Hepatocyte (in vitro differentiated cells): ENCODE data around the gene OSBPL10. TPM values are rescaled to one million over a fixed set of nuclear protein-coding genes. Genes with fewer than 3 reads are reported as not detected.

ENCODE experiments used
- DNase-seq: peaks from one replicate; pipeline ENCODE4 v3.0.0-alpha.2; 2016; ENCODE audit warnings: low spot score
- H2AFZ ChIP-seq: fragments of 200-600 bp; sonication (generic); 2 replicates; pipeline ENCODE4 v1.6.0; 2016; ENCODE audit warnings: antibody characterized with exemption, mild to moderate bottlenecking
- H3K27ac ChIP-seq: fragments of 200-600 bp; sonication (generic); 2 replicates; pipeline ENCODE4 v1.5.1; 2016; ENCODE audit warnings: mild to moderate bottlenecking
- H3K27me3 ChIP-seq: fragments of 200-600 bp; sonication (generic); 2 replicates; pipeline ENCODE4 v1.6.1; 2016
- H3K36me3 ChIP-seq: fragments of 200-600 bp; sonication (generic); replicated peaks from 2 replicates; pipeline ENCODE4 v1.5.1; 2016; ENCODE audit warnings: low read depth; ENCODE audit not compliant: insufficient read depth
- H3K4me1 ChIP-seq: fragments of 200-600 bp; sonication (generic); 2 replicates; pipeline ENCODE4 v1.5.1; 2016; ENCODE audit warnings: mild to moderate bottlenecking, moderate library complexity; ENCODE audit not compliant: insufficient read depth
- H3K4me2 ChIP-seq: fragments of 200-600 bp; sonication (generic); 2 replicates; pipeline ENCODE4 v1.6.0; 2016
- H3K4me3 ChIP-seq: fragments of 200-600 bp; sonication (generic); 2 replicates; pipeline ENCODE4 v1.5.1; 2016; ENCODE audit warnings: mild to moderate bottlenecking
- H3K79me2 ChIP-seq: fragments of 200-600 bp; sonication (generic); 2 replicates; pipeline ENCODE4 v1.6.0; 2017; ENCODE audit warnings: mild to moderate bottlenecking
- H3K9me2 ChIP-seq: fragments of 200-600 bp; sonication (generic); replicated peaks from 2 replicates; pipeline ENCODE4 v1.6.0; 2017; ENCODE audit warnings: mild to moderate bottlenecking; ENCODE audit not compliant: insufficient read depth
- H3K9me3 ChIP-seq: fragments of 200-600 bp; sonication (generic); 2 replicates; pipeline ENCODE4 v1.5.1; 2016; ENCODE audit warnings: low read depth, mild to moderate bottlenecking
- H4K20me1 ChIP-seq: fragments of 200-600 bp; sonication (generic); 2 replicates; pipeline ENCODE4 v1.6.0; 2016; ENCODE audit warnings: mild to moderate bottlenecking; ENCODE audit not compliant: insufficient read depth, poor library complexity, severe bottlenecking
- EZH2 ChIP-seq: fragments of 200-600 bp; sonication (generic); IDR thresholded peaks from 2 replicates; pipeline ENCODE4 v1.6.1; 2016; ENCODE audit warnings: antibody characterized with exemption, mild to moderate bottlenecking, borderline replicate concordance
- EZH2phosphoT487 ChIP-seq: fragments of 200-600 bp; sonication (generic); IDR thresholded peaks from one replicate; pipeline ENCODE4 v1.6.1; 2018; ENCODE audit warnings: antibody characterized with exemption, mild to moderate bottlenecking, low read depth, moderate library complexity; ENCODE audit not compliant: unreplicated experiment, severe bottlenecking
- WGBS: methylation state at CpG from one replicate; pipeline ENCODE4 v1.1.6; 2016; ENCODE audit warnings: low lambda C conversion rate; ENCODE audit errors: missing lambda C conversion rate; 5-methylcytosine and 5-hydroxymethylcytosine counted together
- polyA plus RNA-seq: library from polyadenylated mRNA; unstranded; fragments of >200 nt; fragmentation: Nextera tagmentation; extraction: Ambion mirVana; gene quantifications from 2 replicates; pipeline ENCODE4 v1.2.1, GENCODE V29; 2016
- total RNA-seq: library from RNA; depleted of rRNA; stranded (reverse); fragments of >200 nt; gene quantifications from 2 replicates; pipeline ENCODE4 v1.2.3, GENCODE V29; 2014
- TF ChIP-seq, protein P1 (sequence below): fragments of 200-600 bp; sonication (generic); IDR thresholded peaks from 2 replicates; pipeline ENCODE4 v1.5.1; 2016; ENCODE audit warnings: antibody characterized with exemption, mild to moderate bottlenecking; ENCODE audit not compliant: poor library complexity

The OSBPL10 gene, protein sequence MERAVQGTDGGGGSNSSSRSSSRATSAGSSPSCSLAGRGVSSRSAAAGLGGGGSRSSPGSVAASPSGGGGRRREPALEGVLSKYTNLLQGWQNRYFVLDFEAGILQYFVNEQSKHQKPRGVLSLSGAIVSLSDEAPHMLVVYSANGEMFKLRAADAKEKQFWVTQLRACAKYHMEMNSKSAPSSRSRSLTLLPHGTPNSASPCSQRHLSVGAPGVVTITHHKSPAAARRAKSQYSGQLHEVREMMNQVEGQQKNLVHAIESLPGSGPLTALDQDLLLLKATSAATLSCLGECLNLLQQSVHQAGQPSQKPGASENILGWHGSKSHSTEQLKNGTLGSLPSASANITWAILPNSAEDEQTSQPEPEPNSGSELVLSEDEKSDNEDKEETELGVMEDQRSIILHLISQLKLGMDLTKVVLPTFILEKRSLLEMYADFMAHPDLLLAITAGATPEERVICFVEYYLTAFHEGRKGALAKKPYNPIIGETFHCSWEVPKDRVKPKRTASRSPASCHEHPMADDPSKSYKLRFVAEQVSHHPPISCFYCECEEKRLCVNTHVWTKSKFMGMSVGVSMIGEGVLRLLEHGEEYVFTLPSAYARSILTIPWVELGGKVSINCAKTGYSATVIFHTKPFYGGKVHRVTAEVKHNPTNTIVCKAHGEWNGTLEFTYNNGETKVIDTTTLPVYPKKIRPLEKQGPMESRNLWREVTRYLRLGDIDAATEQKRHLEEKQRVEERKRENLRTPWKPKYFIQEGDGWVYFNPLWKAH
- total RNA-seq (22.3 and 32.8 TPM in 2 replicates), polyA plus RNA-seq (18.2 and 32.1 TPM in 2 replicates)

DNA sequence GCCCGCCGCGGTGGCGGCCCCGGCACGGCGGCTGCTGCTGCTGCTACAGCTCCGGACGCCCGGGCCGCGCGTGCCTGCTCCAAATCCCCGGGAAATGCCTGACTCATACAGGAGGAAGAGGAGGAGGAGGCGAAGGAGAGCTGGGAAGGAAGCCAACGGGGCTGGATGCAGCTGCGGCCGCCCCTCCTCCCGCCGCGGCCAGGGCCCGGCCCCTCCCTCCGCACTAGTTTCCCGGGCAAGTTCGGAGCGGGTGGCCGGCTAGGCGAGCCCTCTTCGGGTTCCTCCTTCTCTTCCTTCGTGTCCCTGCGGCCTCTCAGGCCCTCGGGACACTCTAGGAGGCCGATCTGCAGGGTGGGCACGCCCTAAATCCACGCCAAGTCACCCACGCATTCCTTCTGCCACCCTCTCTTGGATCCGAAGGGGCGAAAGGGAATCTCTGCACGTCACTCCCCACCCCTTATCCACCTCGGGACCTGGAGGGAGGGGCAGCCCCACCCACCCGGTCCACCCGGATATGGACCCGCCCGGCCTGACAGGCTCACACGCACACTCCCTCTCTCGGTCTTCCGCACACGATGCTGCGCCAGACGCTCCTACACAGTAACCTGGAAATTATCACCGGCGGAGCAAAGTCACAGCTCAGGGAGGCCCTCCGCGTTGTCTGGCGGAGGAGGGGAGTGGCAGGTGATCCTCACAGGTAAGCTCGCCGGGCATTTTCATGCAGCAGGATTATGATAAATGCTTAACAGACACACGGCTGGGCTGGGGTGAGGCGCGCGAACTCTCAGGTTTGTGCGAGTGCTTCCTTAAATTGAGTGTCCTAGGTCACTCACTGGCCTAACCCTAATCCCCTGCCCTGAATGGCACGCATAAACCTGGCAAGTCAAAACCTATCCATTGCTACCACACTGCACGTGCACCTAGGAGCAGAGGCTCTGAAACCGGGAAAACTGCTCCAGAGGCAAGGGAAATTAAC, at the start of gene OSBPL10, which contains the start of gene ZNF860:
OSBPL10 (minus strand) TSS at position 57 of the 976 bp plus-strand sequence. CDS start 83 bp downstream, outside the sequence.
ZNF860 (plus strand) TSS at position 545 of the 976 bp plus-strand sequence. CDS start 7,330 bp downstream, outside the sequence.
- Histone ChIP-seq H2AFZ (peak within 1 kb of the TSS; percentile 80), H3K36me3 (no peaks in the 10 kb centered on the region), H3K27ac (peak within 1 kb of the TSS; percentile 94), H3K4me2 (peak within 1 kb of the TSS; percentile 92), H3K79me2 (peaks cover 35% of the 10 kb centered on the region), H3K27me3 (no peaks in the 10 kb centered on the region), H3K9me2 (no peaks in the 10 kb centered on the region), H4K20me1 (no peaks in the 10 kb centered on the region), H3K4me1 (peaks cover 19% of the 10 kb centered on the region), H3K4me3 (peak within 1 kb of the TSS; percentile 92), H3K9me3 (no peaks in the 10 kb centered on the region)
- TF ChIP-seq EZH2phosphoT487 = no peak
- TF ChIP-seq, protein P1, sequence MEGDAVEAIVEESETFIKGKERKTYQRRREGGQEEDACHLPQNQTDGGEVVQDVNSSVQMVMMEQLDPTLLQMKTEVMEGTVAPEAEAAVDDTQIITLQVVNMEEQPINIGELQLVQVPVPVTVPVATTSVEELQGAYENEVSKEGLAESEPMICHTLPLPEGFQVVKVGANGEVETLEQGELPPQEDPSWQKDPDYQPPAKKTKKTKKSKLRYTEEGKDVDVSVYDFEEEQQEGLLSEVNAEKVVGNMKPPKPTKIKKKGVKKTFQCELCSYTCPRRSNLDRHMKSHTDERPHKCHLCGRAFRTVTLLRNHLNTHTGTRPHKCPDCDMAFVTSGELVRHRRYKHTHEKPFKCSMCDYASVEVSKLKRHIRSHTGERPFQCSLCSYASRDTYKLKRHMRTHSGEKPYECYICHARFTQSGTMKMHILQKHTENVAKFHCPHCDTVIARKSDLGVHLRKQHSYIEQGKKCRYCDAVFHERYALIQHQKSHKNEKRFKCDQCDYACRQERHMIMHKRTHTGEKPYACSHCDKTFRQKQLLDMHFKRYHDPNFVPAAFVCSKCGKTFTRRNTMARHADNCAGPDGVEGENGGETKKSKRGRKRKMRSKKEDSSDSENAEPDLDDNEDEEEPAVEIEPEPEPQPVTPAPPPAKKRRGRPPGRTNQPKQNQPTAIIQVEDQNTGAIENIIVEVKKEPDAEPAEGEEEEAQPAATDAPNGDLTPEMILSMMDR = no peak
- TF ChIP-seq EZH2 = no peak
- WGBS = 4% methylated on average over 48 of the region's 65 CpGs
- DNase-seq = peak; percentile 90

DNA sequence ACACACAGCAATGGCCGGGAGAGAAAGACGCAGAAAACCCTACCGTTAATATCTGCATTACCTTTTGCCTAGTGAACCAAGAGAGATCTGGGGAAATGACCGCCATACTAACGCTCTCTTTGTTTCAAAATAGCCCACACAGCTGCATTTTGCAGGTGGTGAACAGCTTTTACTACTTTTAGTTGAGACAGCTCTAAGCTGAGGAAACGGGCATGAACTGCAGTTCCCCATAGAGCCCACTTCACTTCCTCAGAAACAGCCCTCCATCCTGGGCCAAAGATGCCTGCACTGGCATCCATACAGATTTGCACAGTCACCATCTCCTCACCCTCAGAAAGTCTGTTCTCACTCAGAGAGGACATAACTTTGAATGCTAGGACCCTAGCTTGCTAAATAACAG, 45.5 kb upstream of the OSBPL10 start:
- TF ChIP-seq EZH2phosphoT487 (no peak), EZH2 (no peak)
- TF ChIP-seq, protein P1 = no peak
- no peaks in the 10 kb centered on the region for H3K79me2 ChIP-seq
- H3K9me2 ChIP-seq = no peaks in the 10 kb centered on the region
- no peaks in the 10 kb centered on the region for H3K4me1 ChIP-seq
- no peak overlapping the region for H2AFZ ChIP-seq
- no peaks in the 10 kb centered on the region for H4K20me1 ChIP-seq
- H3K27me3 ChIP-seq = no peaks in the 10 kb centered on the region
- no peak overlapping the region for H3K4me2 ChIP-seq
- 93% methylated on average over 6 of the region's 6 CpGs for WGBS
- no peaks in the 10 kb centered on the region for H3K36me3 ChIP-seq
- no peak overlapping the region for H3K4me3 ChIP-seq
- no peak overlapping the region for H3K27ac ChIP-seq
- DNase-seq = no peak
- H3K9me3 ChIP-seq = no peaks in the 10 kb centered on the region

DNA sequence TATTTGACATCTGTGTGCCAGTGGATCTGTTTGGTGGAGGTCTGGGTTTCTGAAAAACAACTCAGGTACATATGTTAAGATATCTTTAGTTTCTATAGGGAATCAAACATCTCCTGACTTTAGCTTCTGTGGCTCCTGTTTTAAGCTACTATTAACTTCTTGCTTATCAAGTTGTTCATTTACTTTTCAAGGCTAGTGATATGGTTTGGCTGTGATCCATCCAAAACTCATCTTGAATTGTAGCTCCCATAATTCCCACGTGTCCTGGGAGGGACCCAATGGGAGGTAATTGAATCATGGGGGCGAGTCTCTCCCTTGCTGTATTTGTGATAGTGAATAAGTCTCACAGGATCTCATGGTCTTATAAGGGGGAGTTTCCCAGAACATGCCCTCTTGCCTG, 41.9 kb upstream of the OSBPL10 start:
- TF ChIP-seq EZH2 (no peak), EZH2phosphoT487 (no peak)
- TF ChIP-seq, protein P1 = no peak
- H3K27me3 ChIP-seq = no peaks in the 10 kb centered on the region
- H3K9me3 ChIP-seq = no peaks in the 10 kb centered on the region
- H3K4me1 ChIP-seq = peaks cover 10% of the 10 kb centered on the region
- H3K9me2 ChIP-seq = no peaks in the 10 kb centered on the region
- DNase-seq = no peak
- H3K4me2 ChIP-seq = no peak overlapping the region
- no peaks in the 10 kb centered on the region for H3K36me3 ChIP-seq
- H3K4me3 ChIP-seq = no peak overlapping the region
- H3K27ac ChIP-seq = no peak overlapping the region
- H3K79me2 ChIP-seq = no peaks in the 10 kb centered on the region
- no peaks in the 10 kb centered on the region for H4K20me1 ChIP-seq
- H2AFZ ChIP-seq = no peak overlapping the region
- 77% methylated on average over 2 of the region's 2 CpGs for WGBS
